ENCODE data around the gene MLLT3. TPM values are rescaled to one million over a fixed set of nuclear protein-coding genes. Genes with fewer than 3 reads are reported as not detected.

The MLLT3 gene
- total and polyA plus RNA-seq, 2 experiments from 2014 or later: 7.1 to 11.9 TPM

DNA sequence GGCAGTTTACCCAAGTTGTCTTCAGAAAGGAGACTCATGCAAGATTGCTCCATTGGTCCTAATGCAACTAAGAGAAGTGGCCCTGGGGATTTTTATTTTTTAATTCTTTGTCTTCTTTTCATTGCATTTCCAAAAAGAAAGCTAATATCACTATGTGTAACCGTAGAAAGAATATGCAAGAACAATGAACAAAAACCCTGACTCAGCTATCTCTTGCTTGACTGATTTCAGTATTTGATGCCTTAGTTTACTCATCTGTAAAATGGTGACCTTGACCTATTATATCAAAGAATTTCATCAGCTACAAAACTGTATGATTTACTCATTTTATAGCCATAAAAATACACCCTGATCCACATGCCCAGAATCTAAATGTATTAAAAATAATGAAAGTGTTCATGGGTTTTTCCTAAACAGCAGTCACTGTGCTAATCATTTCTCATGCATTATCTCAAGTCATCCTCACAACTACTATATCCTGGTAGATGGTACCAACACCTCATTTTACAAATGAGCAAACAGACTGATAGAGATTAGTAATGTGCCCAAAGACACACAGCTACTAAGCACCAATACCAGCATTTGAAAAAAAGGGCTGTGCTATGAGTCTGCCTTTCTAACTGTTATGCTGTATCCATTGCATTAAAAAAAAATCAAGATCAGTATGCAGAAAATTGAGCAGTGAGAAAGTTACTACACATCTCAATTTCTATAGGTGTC is 185.7 kb downstream of the MLLT3 start:
- Histone ChIP-seq H3K4me3 (no peak overlapping the region), H3K79me2 (ENCODE audit: insufficient read depth) (no peaks in the 10 kb centered on the region; the same call in 1 of the 2 replicates), H3K4me1 (ENCODE audit: insufficient read depth) (peaks cover 13% of the 10 kb centered on the region), H3K9me2 (ENCODE audit: insufficient read depth) (no peaks in the 10 kb centered on the region), H3K9me3 (ENCODE audit: low read depth) (no peaks in the 10 kb centered on the region), H3F3A (ENCODE audit: insufficient read depth) (no peaks in the 10 kb centered on the region), H4K20me1 (ENCODE audit: insufficient read depth) (no peaks in the 10 kb centered on the region), H3K9ac (no peak overlapping the region), H3K27ac (peak overlapping the region; percentile 23; the same call in 1 of the 2 replicates), H2AFZ (no peak overlapping the region), H3K36me3 (ENCODE audit: low read depth) (no peaks in the 10 kb centered on the region), H3K27me3 (replicated peaks; ENCODE audit: insufficient read depth) (no peaks in the 10 kb centered on the region), H3K4me2 (ENCODE audit: unreplicated experiment) (no peak overlapping the region)
- no peak for DNase-seq
- TF ChIP-seq EZH2phosphoT487 (IDR thresholded peaks at IDR 0.05; ENCODE audit: insufficient read depth, low read depth) (no peak), EZH2 (IDR thresholded peaks at IDR 0.05; ENCODE audit: insufficient read depth, poor library complexity, severe bottlenecking) (no peak)
- WGBS, 2 experiments (ENCODE audit: low coverage in 1 of 2, low lambda C conversion rate in 2 of 2, missing lambda C conversion rate in 2 of 2): 96 to 98% methylated on average over 1 of the region's 1 CpG
- in situ Hi-C loops (cut with MboI): no loop called here

GRCh38 chr9:20428976-20429375 is 193.3 kb downstream of the MLLT3 start:
- no peaks in the 10 kb centered on the region for H3K4me1 ChIP-seq (ENCODE audit: insufficient read depth)
- no peaks in the 10 kb centered on the region for H3K27me3 ChIP-seq (replicated peaks; ENCODE audit: insufficient read depth)
- H3K9me3 ChIP-seq (ENCODE audit: low read depth): no peaks in the 10 kb centered on the region
- no peak overlapping the region for H3K27ac ChIP-seq
- H3K4me2 ChIP-seq (ENCODE audit: unreplicated experiment): no peak overlapping the region
- H4K20me1 ChIP-seq (ENCODE audit: insufficient read depth): no peaks in the 10 kb centered on the region
- H3K9ac ChIP-seq: no peak overlapping the region
- no peaks in the 10 kb centered on the region for H3F3A ChIP-seq (ENCODE audit: insufficient read depth)
- no peak for TF ChIP-seq EZH2phosphoT487 (IDR thresholded peaks at IDR 0.05; ENCODE audit: insufficient read depth, low read depth)
- no peak for TF ChIP-seq EZH2 (IDR thresholded peaks at IDR 0.05; ENCODE audit: insufficient read depth, poor library complexity, severe bottlenecking)
- no peak overlapping the region for H2AFZ ChIP-seq
- 96 to 97% methylated on average over 1 of the region's 1 CpG for WGBS, 2 experiments (ENCODE audit: low coverage in 1 of 2, low lambda C conversion rate in 2 of 2, missing lambda C conversion rate in 2 of 2)
- no peak for DNase-seq
- H3K36me3 ChIP-seq (ENCODE audit: low read depth): no peaks in the 10 kb centered on the region
- no peaks in the 10 kb centered on the region; the same call in 1 of the 2 replicates for H3K9me2 ChIP-seq (ENCODE audit: insufficient read depth)
- H3K79me2 ChIP-seq (ENCODE audit: insufficient read depth): peaks cover 7% of the 10 kb centered on the region; the same call in 1 of the 2 replicates
- in situ Hi-C loops (cut with MboI): no loop called here
- no peak overlapping the region for H3K4me3 ChIP-seq

GRCh38 chr9:20427359-20427758 is 194.9 kb downstream of the MLLT3 start:
- no peak overlapping the region for H2AFZ ChIP-seq
- TF ChIP-seq EZH2 (IDR thresholded peaks at IDR 0.05; ENCODE audit: insufficient read depth, poor library complexity, severe bottlenecking): no peak
- TF ChIP-seq EZH2phosphoT487 (IDR thresholded peaks at IDR 0.05; ENCODE audit: insufficient read depth, low read depth): no peak
- no peaks in the 10 kb centered on the region for H4K20me1 ChIP-seq (ENCODE audit: insufficient read depth)
- WGBS, 2 experiments (ENCODE audit: low coverage in 1 of 2, low lambda C conversion rate in 2 of 2, missing lambda C conversion rate in 2 of 2): 75 to 85% methylated on average over 1 of the region's 1 CpG
- peaks cover 7% of the 10 kb centered on the region; the same call in 1 of the 2 replicates for H3K79me2 ChIP-seq (ENCODE audit: insufficient read depth)
- H3K4me1 ChIP-seq (ENCODE audit: insufficient read depth): no peaks in the 10 kb centered on the region
- no peak for DNase-seq
- H3K9me2 ChIP-seq (ENCODE audit: insufficient read depth): no peaks in the 10 kb centered on the region; the same call in 1 of the 2 replicates
- no peaks in the 10 kb centered on the region for H3F3A ChIP-seq (ENCODE audit: insufficient read depth)
- no peaks in the 10 kb centered on the region for H3K9me3 ChIP-seq (ENCODE audit: low read depth)
- no peak overlapping the region for H3K4me3 ChIP-seq
- no peaks in the 10 kb centered on the region for H3K27me3 ChIP-seq (replicated peaks; ENCODE audit: insufficient read depth)
- in situ Hi-C loops (cut with MboI): no loop called here
- H3K9ac ChIP-seq: no peak overlapping the region
- no peak overlapping the region for H3K27ac ChIP-seq
- no peak overlapping the region for H3K4me2 ChIP-seq (ENCODE audit: unreplicated experiment)
- no peaks in the 10 kb centered on the region for H3K36me3 ChIP-seq (ENCODE audit: low read depth)

GRCh38 chr9:20426019-20426418 is 196.3 kb downstream of the MLLT3 start:
- in situ Hi-C loops (cut with MboI): no loop called here
- Histone ChIP-seq H4K20me1 (ENCODE audit: insufficient read depth) (no peaks in the 10 kb centered on the region), H3K9me3 (ENCODE audit: low read depth) (no peaks in the 10 kb centered on the region), H3K79me2 (ENCODE audit: insufficient read depth) (0 out of 2 replicates have a peak, but pooled peaks cover 7% of the 10 kb centered on the region), H3F3A (ENCODE audit: insufficient read depth) (no peaks in the 10 kb centered on the region), H3K27ac (no peak overlapping the region), H3K4me2 (ENCODE audit: unreplicated experiment) (no peak overlapping the region), H3K4me3 (no peak overlapping the region), H3K9ac (no peak overlapping the region), H3K9me2 (ENCODE audit: insufficient read depth) (no peaks in the 10 kb centered on the region; the same call in 1 of the 2 replicates), H2AFZ (no peak overlapping the region), H3K36me3 (ENCODE audit: low read depth) (no peaks in the 10 kb centered on the region), H3K4me1 (ENCODE audit: insufficient read depth) (no peaks in the 10 kb centered on the region), H3K27me3 (replicated peaks; ENCODE audit: insufficient read depth) (no peaks in the 10 kb centered on the region)
- TF ChIP-seq EZH2 (IDR thresholded peaks at IDR 0.05; ENCODE audit: insufficient read depth, poor library complexity, severe bottlenecking) (no peak), EZH2phosphoT487 (IDR thresholded peaks at IDR 0.05; ENCODE audit: insufficient read depth, low read depth) (no peak)
- no peak for DNase-seq
- 91 to 96% methylated on average over 2 of the region's 2 CpGs for WGBS, 2 experiments (ENCODE audit: low coverage in 1 of 2, low lambda C conversion rate in 2 of 2, missing lambda C conversion rate in 2 of 2)

All from GM23248 (cell line).